Upper lobe of left lung (tissue), 4 donors: Measurements from ENCODE around the gene OR4F6.

Experiments used
- CTCF ChIP-seq, 6 experiments: fragments of 450-650 bp in 4 of 6; fragments of 200-600 bp in 2 of 6; sonication (generic) in 2 of 6; IDR thresholded peaks; one replicate each; pipeline ENCODE4 v1.5.1; 2016 to 2019; ENCODE audit warnings: antibody characterized with exemption in 6 of 6
- EP300 ChIP-seq, 4 donors: sonication (generic); formaldehyde crosslinking; IDR thresholded peaks; one replicate each; pipeline ENCODE4 v1.5.1; 2017; ENCODE audit warnings: antibody characterized with exemption in 4 of 4, control low read depth in 2 of 4
- POLR2AphosphoS5 ChIP-seq, 2 donors: sonication (generic); formaldehyde crosslinking; IDR thresholded peaks; one replicate each; pipeline ENCODE4 v1.5.1; 2017; ENCODE audit warnings: antibody characterized with exemption in 2 of 2

- TF ChIP-seq CTCF (IDR thresholded peaks at IDR 0.05) (no peak), EP300 (IDR thresholded peaks at IDR 0.05) (no peak), POLR2AphosphoS5 (IDR thresholded peaks at IDR 0.05) (no peak)
These were observed 8.6 kb downstream of the OR4F6 start, which contains the start of gene OR4F15 for GRCh38 chr15:101811902-101812301.
